Testis (tissue), 2 donors: ENCODE measurements around the gene GRIPAP1.

Experiments
- CTCF ChIP-seq, 3 experiments: fragments of 450-650 bp in 2 of 3; fragments of 200-600 bp in 1 of 3; sonication (generic) in 1 of 3; IDR thresholded peaks; one replicate each; pipeline ENCODE4 v1.5.1; 2016 to 2019; ENCODE audit warnings: antibody characterized with exemption in 3 of 3, mild to moderate bottlenecking in 2 of 3, moderate library complexity in 1 of 3
- POLR2A ChIP-seq: fragments of 450-650 bp; IDR thresholded peaks from one replicate; pipeline ENCODE4 v1.6.1; 2017; ENCODE audit warnings: antibody characterized with exemption, mild to moderate bottlenecking, moderate library complexity

GRCh38 chrX:48940404-48940955, 61.6 kb downstream of the GRIPAP1 start:
- TF ChIP-seq POLR2A (no peak), CTCF (IDR thresholded peaks at IDR 0.05) (no peak)
